GM18907 (cell line): ENCODE measurements around the gene LIPA.
"Not testable (repeated sequence)": the region's sequence is repeated elsewhere in the genome, so short reads cannot be mapped to it uniquely, and the experiment has no call there.

Experiments used
- ATAC-seq: cut with Tn5 transposase; IDR thresholded peaks from one replicate; pipeline ENCODE4 v1.9.1; 2021; ENCODE audit warnings: mild to moderate bottlenecking, moderate library complexity; ENCODE audit not compliant: unreplicated experiment

The LIPA gene

DNA sequence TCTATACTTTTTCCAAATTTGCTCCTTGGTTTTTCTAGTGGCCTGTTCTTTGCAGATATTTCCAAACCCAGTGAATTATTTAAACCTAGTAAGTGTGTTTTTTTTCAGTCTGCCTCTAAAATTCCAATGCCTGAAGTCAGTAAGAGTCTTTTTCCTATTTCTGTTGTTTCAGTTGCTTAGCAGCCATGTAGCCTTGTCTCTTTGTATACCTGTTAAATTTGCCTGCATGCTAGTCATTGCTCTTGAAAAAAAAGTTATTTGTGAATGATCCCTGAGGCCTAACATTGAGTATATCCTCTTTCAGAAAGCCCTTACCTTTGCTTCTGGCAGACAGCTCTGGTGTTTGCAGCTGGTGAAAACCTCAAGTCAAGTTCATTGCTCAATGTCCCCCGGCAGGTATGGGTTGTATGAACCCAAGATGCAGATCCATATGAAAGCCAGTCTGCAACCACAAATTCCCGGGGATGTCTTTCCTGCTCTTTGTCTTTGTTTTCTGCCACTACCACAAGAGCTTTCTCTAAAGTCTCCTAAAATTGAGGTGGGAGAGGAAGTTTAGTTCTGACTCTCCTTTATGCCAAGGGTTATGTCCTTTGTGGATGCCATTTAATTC, 80.2 kb downstream of the LIPA start:
- ATAC-seq, result no peak

DNA sequence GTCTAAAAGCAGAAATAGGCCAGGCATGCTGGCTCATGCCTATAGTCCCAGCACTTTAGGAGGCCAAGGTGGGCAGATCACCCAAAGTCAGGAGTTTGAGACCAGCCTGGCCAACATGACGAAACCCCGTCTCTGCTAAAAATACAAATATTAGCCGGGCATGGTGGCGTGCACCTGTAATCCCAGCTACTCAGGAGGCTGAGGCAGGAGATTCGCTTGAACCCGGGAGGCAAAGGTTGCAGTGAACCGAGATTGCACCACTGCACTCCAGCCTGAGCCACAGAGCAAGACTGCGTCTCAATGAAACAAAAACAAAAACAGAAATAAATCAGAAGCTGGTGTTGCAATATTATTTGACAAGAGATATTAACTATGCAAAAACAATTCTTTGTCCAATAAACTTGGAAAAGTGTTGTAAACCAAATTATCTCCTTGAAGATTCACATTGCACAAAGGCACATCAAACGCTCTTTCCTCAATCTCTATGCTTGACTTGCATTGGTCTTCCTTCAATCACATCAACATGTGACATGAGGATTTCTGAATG, 83.1 kb downstream of the LIPA start:
- ATAC-seq, result not testable (repeated sequence)

DNA sequence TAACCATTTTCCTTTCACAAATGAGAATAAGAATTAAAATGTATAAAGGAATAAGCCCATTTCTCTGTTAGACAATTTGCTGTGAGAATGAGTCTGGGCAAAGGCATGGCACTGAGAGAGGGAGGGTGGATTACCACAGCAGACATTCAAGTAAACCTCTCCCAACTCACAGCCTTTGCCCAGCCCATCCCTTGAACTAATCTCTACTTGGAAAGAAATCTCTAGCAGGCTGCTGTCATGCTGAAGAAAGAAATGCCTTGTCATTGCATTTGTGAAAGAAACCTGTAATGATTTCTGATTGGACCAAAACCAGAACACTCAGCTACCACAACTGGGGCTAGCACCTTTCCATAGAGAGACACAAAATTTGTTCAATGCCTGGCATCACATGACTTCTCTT, 83.7 kb downstream of the LIPA start:
- ATAC-seq, result no peak

DNA sequence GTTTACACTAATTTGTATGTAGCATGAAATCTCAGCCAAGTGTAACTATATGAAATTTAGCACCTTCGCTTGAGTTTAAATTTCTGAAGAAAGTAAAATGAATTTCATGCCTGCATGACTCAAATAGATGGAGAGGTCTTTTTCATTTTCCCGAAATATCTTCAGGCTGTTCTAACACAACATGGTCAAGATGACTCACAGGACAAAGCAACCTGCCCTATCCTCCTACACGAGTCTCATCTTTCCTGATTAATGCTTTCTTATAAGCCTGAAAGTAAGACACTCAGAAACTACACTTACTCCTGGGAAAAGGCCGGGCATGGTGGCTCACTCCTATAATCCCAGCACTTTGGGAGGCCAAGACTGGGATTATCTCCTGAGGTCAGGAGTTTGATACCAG, 85.7 kb downstream of the LIPA start:
- ATAC-seq, result no peak

DNA sequence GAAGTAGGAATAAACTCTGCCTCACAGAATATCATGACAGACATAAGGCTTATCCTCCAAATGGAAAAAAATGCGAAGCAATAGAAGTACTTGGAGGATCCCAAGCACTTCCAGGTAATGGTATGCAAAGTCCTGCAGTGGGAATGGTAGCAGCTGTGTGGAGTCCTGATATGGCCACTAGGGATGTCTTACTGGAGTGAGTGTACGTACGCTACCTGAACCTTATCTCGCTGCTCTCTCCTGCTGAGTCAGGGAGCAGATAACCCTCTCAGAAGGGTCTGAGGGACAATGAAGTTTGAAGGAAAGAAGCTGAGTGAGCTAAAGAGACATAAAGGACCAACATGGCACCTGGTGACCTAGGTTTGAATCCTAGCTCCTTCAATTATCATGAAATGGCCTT, 86.7 kb downstream of the LIPA start:
- ATAC-seq, result no peak

DNA sequence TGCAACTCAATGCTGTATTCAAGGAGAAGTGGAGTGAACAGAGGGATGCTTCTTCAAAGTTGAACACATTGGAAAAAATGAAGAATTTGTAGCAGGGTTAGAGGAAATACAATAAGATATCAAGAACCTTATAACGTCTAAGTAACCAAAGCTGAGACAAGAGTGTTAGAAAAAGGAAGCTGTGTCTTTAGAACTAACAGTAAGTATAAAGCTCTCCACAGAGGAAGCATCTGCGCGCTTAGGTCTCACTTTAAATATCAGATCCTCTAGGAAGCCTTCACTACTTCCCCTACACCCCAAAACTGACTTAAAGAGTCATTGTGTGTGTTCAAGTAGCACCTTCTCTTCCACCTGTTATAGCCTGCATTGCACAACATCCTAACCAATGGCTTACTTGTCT, 87.5 kb downstream of the LIPA start:
- ATAC-seq, result peak; percentile 22
